MM.1S (cell line): ENCODE results near the gene PRSS38.

Experiments used
- DNase-seq: peaks from one replicate; pipeline ENCODE4 v3.0.0-alpha.2; 2015
- H2AFZ ChIP-seq: fragments of 300-600 bp; sonication (generic); 2 replicates; pipeline ENCODE4 v1.6.0; 2016; ENCODE audit warnings: antibody characterized with exemption, low read length
- H3F3A ChIP-seq: fragments of 300-600 bp; sonication (generic); 2 replicates; pipeline ENCODE4 v1.6.1; 2016; ENCODE audit warnings: mild to moderate bottlenecking, antibody characterized with exemption, low read length, moderate library complexity, mixed read lengths; ENCODE audit not compliant: insufficient read depth
- H3K27ac ChIP-seq: fragments of 300-600 bp; sonication (generic); 2 replicates; pipeline ENCODE4 v1.5.1; 2016; ENCODE audit warnings: mild to moderate bottlenecking, low read length
- H3K27me3 ChIP-seq: fragments of 300-600 bp; sonication (generic); replicated peaks from 2 replicates; pipeline ENCODE4 v1.6.0; 2016; ENCODE audit warnings: low read length; ENCODE audit not compliant: insufficient read depth
- H3K36me3 ChIP-seq: fragments of 300-600 bp; sonication (generic); replicated peaks from 2 replicates; pipeline ENCODE4 v1.6.1; 2016; ENCODE audit warnings: mild to moderate bottlenecking, low read length, mixed read lengths; ENCODE audit not compliant: insufficient read depth
- H3K4me1 ChIP-seq: fragments of 300-600 bp; sonication (generic); 2 replicates; pipeline ENCODE4 v1.6.1; 2016; ENCODE audit warnings: low read length, mixed read lengths
- H3K4me2 ChIP-seq: fragments of 300-600 bp; sonication (generic); 2 replicates; pipeline ENCODE4 v1.6.0; 2016; ENCODE audit warnings: low read depth, low read length
- H3K4me3 ChIP-seq: fragments of 300-600 bp; sonication (generic); 2 replicates; pipeline ENCODE4 v1.5.1; 2016; ENCODE audit warnings: low read length, mixed read lengths
- H3K79me2 ChIP-seq: fragments of 300-600 bp; sonication (generic); 2 replicates; pipeline ENCODE4 v1.6.1; 2016; ENCODE audit warnings: mixed run types, low read length, mixed read lengths
- H3K9ac ChIP-seq: fragments of 300-600 bp; sonication (generic); 2 replicates; pipeline ENCODE4 v1.6.1; 2016; ENCODE audit warnings: low read length, mixed read lengths
- H3K9me2 ChIP-seq: fragments of 300-600 bp; sonication (generic); replicated peaks from 2 replicates; pipeline ENCODE4 v1.6.1; 2016; ENCODE audit warnings: mild to moderate bottlenecking, low read length, mixed read lengths; ENCODE audit not compliant: insufficient read depth
- H3K9me3 ChIP-seq: fragments of 300-600 bp; sonication (generic); replicated peaks from 2 replicates; pipeline ENCODE4 v1.6.1; 2016; ENCODE audit warnings: mild to moderate bottlenecking, low read length, mixed read lengths; ENCODE audit not compliant: insufficient read depth
- H4K20me1 ChIP-seq: fragments of 300-600 bp; sonication (generic); 2 replicates; pipeline ENCODE4 v1.6.1; 2016; ENCODE audit warnings: mild to moderate bottlenecking, low read length, moderate library complexity, mixed read lengths; ENCODE audit not compliant: insufficient read depth
- EZH2 ChIP-seq: fragments of 300-600 bp; sonication (generic); optimal IDR thresholded peaks from 2 replicates; pipeline ENCODE3; 2017; ENCODE audit warnings: low read depth, mild to moderate bottlenecking, antibody characterized with exemption, low read length, mixed read lengths
- EZH2phosphoT487 ChIP-seq: fragments of 300-600 bp; sonication (generic); IDR thresholded peaks from 2 replicates; pipeline ENCODE4 v1.6.1; 2018; ENCODE audit warnings: antibody characterized with exemption, low read length
- TF ChIP-seq, protein P1 (sequence below): fragments of 300-600 bp; sonication (generic); IDR thresholded peaks from 2 replicates; pipeline ENCODE4 v1.5.1; 2016; ENCODE audit warnings: antibody characterized with exemption, low read length, mixed read lengths

The PRSS38 gene

GRCh38 chr1:227883073-227883520 lies 67.6 kb downstream of the PRSS38 start:
- H3K4me2 ChIP-seq, result no peak overlapping the region
- no peaks in the 10 kb centered on the region for H3K9me2 ChIP-seq
- H3K4me3 ChIP-seq, result no peak overlapping the region
- H2AFZ ChIP-seq, result no peak overlapping the region
- H3K79me2 ChIP-seq, result no peaks in the 10 kb centered on the region
- no peak for DNase-seq
- TF ChIP-seq, protein P1, sequence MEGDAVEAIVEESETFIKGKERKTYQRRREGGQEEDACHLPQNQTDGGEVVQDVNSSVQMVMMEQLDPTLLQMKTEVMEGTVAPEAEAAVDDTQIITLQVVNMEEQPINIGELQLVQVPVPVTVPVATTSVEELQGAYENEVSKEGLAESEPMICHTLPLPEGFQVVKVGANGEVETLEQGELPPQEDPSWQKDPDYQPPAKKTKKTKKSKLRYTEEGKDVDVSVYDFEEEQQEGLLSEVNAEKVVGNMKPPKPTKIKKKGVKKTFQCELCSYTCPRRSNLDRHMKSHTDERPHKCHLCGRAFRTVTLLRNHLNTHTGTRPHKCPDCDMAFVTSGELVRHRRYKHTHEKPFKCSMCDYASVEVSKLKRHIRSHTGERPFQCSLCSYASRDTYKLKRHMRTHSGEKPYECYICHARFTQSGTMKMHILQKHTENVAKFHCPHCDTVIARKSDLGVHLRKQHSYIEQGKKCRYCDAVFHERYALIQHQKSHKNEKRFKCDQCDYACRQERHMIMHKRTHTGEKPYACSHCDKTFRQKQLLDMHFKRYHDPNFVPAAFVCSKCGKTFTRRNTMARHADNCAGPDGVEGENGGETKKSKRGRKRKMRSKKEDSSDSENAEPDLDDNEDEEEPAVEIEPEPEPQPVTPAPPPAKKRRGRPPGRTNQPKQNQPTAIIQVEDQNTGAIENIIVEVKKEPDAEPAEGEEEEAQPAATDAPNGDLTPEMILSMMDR, result no peak
- TF ChIP-seq EZH2, result no peak
- no peak for TF ChIP-seq EZH2phosphoT487
- no peak overlapping the region for H3K27ac ChIP-seq
- no peaks in the 10 kb centered on the region for H3K36me3 ChIP-seq
- H4K20me1 ChIP-seq, result no peaks in the 10 kb centered on the region
- H3F3A ChIP-seq, result no peaks in the 10 kb centered on the region
- no peaks in the 10 kb centered on the region for H3K9me3 ChIP-seq
- H3K27me3 ChIP-seq, result peaks cover 5% of the 10 kb centered on the region; the same call in 1 of the 2 replicates
- no peak overlapping the region for H3K9ac ChIP-seq
- no peaks in the 10 kb centered on the region for H3K4me1 ChIP-seq

DNA sequence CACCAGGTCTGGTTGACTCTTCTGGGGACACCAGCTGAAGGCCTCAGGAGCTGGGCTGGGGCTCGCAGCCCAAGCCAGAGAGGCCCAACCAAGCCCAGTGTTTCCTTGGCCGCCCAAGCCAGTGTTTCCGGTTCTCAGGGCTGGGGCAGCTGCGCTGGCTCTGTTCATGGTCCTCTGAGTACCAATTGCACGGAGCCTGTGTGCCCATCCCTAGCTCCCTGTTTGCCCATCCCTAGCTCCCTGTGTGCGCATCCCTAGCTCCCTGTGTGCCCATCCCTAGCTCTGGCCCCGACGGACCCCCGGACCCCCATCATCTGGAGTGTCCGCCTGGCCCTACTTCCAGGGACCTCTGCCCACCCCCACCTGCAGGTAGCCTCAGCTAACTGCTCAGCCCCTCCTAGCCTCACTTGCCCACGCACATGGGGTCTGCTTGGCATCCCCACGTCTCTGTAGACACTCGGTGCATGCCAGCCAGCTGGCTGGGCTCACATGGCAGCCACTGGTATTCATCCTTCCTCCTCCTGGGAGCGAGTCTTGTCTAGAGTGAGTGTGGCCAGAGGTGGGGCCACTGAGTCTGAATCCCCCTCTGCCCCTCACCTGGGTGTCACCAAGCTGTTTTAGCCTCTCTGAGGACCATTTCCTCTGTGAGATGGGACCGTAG lies 68.3 kb downstream of the PRSS38 start:
- no peaks in the 10 kb centered on the region for H4K20me1 ChIP-seq

GRCh38 chr1:227884370-227885134 lies 69.1 kb downstream of the PRSS38 start:
- Histone ChIP-seq H3K4me3 (no peak overlapping the region), H3K4me2 (no peak overlapping the region), H3K79me2 (no peaks in the 10 kb centered on the region), H3K9me2 (no peaks in the 10 kb centered on the region), H3K9me3 (no peaks in the 10 kb centered on the region), H3K27ac (no peak overlapping the region), H3K9ac (no peak overlapping the region), H4K20me1 (no peaks in the 10 kb centered on the region), H3K4me1 (no peaks in the 10 kb centered on the region), H3K27me3 (peaks cover 5% of the 10 kb centered on the region; the same call in 1 of the 2 replicates), H3F3A (no peaks in the 10 kb centered on the region), H3K36me3 (no peaks in the 10 kb centered on the region), H2AFZ (no peak overlapping the region)
- no peak for DNase-seq
- TF ChIP-seq EZH2 (no peak), EZH2phosphoT487 (no peak)
- TF ChIP-seq, protein P1, result no peak

More for the DNA sequence above, 68.3 kb downstream of the PRSS38 start:
- Histone ChIP-seq H3K9ac (no peak overlapping the region), H3F3A (no peaks in the 10 kb centered on the region), H3K79me2 (no peaks in the 10 kb centered on the region), H3K4me1 (no peaks in the 10 kb centered on the region), H3K9me2 (no peaks in the 10 kb centered on the region), H3K4me2 (no peak overlapping the region), H3K27me3 (peaks cover 5% of the 10 kb centered on the region; the same call in 1 of the 2 replicates), H2AFZ (no peak overlapping the region), H3K27ac (no peak overlapping the region), H3K4me3 (no peak overlapping the region), H3K36me3 (no peaks in the 10 kb centered on the region), H3K9me3 (no peaks in the 10 kb centered on the region)
- TF ChIP-seq EZH2 (no peak), EZH2phosphoT487 (no peak)
- TF ChIP-seq, protein P1, result no peak
- DNase-seq, result no peak
